Muscle layer of duodenum (tissue), 2 donors: Measurements from ENCODE around the gene ZMIZ1.

Experiments
- H3K27ac ChIP-seq: one replicate; pipeline ENCODE4 v1.7.0; 2013; ENCODE audit warnings: mild to moderate bottlenecking, low read length
- H3K27me3 ChIP-seq: one replicate; pipeline ENCODE4 v1.7.0; 2013; ENCODE audit warnings: low read depth, mild to moderate bottlenecking, control low read depth, low read length
- H3K36me3 ChIP-seq, 2 donors: one replicate each; pipeline ENCODE4 v1.7.0; 2013; ENCODE audit warnings: low read length in 2 of 2, control low read depth in 1 of 2, mild to moderate bottlenecking in 1 of 2; ENCODE audit not compliant: insufficient read depth in 2 of 2, control insufficient read depth in 1 of 2
- H3K4me1 ChIP-seq, 2 donors: one replicate each; pipeline ENCODE4 v1.7.0; 2013; ENCODE audit warnings: low read length in 2 of 2, mild to moderate bottlenecking in 2 of 2, control low read depth in 1 of 2, moderate library complexity in 1 of 2; ENCODE audit not compliant: insufficient read depth in 2 of 2, control insufficient read depth in 1 of 2
- H3K4me3 ChIP-seq, 2 donors: one replicate each; pipeline ENCODE4 v1.7.0; 2013; ENCODE audit warnings: low read length in 2 of 2, low read depth in 1 of 2, mild to moderate bottlenecking in 1 of 2
- H3K9me3 ChIP-seq, 2 donors: one replicate each; pipeline ENCODE4 v1.7.0; 2013; ENCODE audit warnings: low read length in 2 of 2, control low read depth in 1 of 2, mild to moderate bottlenecking in 1 of 2; ENCODE audit not compliant: control insufficient read depth in 1 of 2
- donor health status: healthy.

Gene ZMIZ1

DNA sequence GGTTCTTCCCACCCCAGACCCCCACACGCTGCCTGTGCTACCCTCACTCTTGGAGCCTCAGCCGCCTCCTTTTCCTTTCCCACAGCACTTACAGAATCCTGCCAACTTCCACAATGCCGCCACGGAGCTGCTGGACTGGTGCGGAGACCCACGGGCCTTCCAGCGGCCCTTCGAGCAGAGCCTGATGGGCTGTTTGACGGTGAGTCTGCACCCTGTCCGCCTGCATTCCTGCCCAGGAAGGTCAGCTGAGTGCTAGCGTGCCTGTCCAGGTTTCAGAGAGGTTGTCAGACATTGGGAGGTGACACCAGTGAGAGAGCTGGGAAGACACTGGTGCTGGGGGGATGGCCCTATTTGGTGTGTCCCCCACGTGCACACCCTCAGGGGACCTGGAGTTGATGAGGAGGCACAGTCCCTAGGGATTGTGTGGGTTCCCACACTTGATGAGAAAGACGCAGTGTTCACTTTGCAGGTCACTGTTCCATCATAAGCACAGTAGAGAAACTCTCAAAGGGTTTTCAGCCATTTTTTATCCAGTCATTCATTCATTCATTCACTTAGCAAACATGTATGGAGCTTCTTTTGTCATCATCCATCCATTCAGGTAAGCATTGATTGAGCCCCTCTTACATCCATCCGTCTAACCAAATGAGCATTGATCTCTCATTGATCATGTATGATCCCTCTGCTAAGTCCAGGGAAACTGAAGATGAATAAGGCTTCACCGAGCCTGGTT, 139.7 kb downstream of the ZMIZ1 start:
- Histone ChIP-seq H3K9me3 (no peaks in the 10 kb centered on the region), H3K27ac (no peak overlapping the region), H3K27me3 (no peaks in the 10 kb centered on the region), H3K4me3 (no peak overlapping the region), H3K36me3 (peaks cover 36% of the 10 kb centered on the region in 2 donors), H3K4me1 (peaks cover 0 to 9% of the 10 kb centered on the region in 2 donors)

DNA sequence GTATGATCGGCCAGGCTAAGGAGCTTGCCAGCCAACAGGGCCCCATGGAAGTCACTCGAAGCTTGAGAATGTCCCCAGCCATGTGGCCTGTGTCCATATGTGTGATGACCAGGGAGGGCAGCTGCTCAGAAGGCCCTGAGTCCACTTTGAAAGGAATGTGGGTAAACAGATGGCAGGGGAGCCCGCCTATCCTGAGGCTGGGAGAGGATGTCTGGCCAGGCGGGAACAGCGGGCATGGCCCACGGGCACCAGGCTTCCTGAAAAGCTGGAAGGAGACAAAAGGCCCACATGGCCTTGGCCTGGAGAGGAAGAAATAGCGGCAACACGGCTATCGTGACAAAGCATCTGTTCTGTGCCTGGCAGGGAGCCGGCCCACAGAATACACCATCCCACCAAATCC, 140.6 kb downstream of the ZMIZ1 start:
- no peaks in the 10 kb centered on the region for H3K27me3 ChIP-seq
- H3K27ac ChIP-seq: no peak overlapping the region
- H3K4me3 ChIP-seq: no peak overlapping the region
- H3K9me3 ChIP-seq: no peaks in the 10 kb centered on the region
- peaks cover 36 to 38% of the 10 kb centered on the region in 2 donors for H3K36me3 ChIP-seq
- no peaks in the 10 kb centered on the region for H3K4me1 ChIP-seq

DNA sequence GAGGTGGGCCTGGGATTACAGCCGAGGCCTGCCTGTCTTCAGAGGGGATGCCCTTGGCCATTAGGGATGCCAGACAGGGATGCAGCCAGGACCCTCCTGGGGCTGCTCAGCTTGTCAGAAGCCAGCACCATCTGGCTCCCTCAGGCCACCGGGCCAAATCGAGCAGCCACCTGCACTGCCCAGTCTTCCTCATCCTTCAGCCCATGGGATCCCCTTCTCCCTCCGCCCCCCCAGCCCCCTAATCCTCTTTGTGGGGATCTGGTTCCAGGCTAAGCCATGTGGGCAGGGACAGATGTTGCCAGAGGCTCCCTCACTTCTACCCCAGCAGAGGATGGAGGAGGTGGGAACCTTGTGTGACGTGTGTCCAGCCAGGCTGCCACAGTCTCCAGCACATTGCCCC, 141.1 kb downstream of the ZMIZ1 start:
- no peaks in the 10 kb centered on the region for H3K9me3 ChIP-seq
- no peaks in the 10 kb centered on the region for H3K27me3 ChIP-seq
- H3K4me3 ChIP-seq: no peak overlapping the region
- peaks cover 35 to 38% of the 10 kb centered on the region in 2 donors for H3K36me3 ChIP-seq
- no peaks in the 10 kb centered on the region for H3K4me1 ChIP-seq
- H3K27ac ChIP-seq: no peak overlapping the region

DNA sequence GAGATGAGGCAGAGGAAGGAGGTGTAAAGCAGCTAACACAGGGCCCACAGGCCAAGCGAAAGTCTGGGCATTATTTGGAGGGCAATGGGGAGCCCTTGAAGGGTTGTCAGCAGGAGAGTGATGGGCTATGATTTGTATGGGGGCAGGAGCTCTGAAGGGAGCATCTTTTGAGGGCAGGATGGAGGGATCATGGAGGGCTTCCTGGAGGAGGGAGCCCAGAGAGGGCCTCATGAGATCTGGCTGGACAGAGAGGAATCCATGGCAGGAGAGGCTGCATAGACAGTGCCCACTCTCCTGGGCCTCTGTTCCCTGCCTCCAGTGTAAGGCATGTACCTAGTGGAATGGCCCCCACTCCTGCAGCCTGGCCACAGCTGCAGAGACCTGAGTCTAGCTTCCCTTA, 141.9 kb downstream of the ZMIZ1 start:
- Histone ChIP-seq H3K36me3 (peaks cover 34 to 38% of the 10 kb centered on the region in 2 donors), H3K9me3 (no peaks in the 10 kb centered on the region), H3K27ac (no peak overlapping the region), H3K4me1 (no peaks in the 10 kb centered on the region), H3K27me3 (no peaks in the 10 kb centered on the region), H3K4me3 (no peak overlapping the region)

DNA sequence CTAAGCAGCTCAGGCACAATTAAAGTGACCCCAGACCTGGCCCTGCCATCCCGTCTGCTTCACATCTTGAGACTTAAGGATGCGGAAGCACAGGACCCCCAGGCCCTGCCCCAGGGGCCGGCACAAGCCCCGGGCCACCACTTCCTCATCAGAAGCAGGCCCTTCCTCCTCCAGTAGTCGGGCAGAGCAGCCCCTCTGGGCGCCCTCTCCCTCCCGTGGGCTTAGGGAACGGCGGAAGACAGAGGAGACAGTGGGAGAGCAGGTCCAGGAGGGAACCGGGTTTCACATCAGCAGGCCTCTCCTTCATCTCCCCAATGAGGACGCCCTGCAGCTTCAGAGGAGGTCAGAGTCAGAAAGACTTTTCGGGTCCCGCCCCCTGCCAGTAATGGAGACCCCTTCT, 142.8 kb downstream of the ZMIZ1 start:
- no peaks in the 10 kb centered on the region for H3K4me1 ChIP-seq
- H3K36me3 ChIP-seq: peaks cover 41 to 46% of the 10 kb centered on the region in 2 donors
- no peaks in the 10 kb centered on the region for H3K9me3 ChIP-seq
- no peak overlapping the region for H3K27ac ChIP-seq
- H3K4me3 ChIP-seq: no peak overlapping the region
- H3K27me3 ChIP-seq: no peaks in the 10 kb centered on the region

DNA sequence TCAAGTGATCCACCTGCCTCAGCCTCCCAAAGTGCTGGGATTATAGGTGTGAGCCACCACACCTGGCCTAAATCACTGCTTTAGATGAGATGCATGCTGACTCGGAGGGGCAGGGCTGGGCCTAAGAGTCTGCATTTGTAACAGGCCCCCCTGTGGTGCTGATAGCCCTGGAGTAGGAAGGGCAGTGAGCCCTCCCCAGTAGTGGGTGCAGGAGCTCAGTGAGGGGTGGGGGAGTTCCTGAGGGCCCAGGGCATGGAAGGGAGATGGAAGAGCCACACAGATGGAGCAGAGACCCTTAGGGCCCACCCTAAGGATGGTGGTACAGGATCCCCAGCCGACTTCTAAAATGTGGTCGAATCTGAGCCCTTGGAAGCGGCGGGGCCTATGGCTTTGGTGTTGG, 146.8 kb downstream of the ZMIZ1 start:
- H3K4me3 ChIP-seq: no peak overlapping the region
- H3K9me3 ChIP-seq: no peaks in the 10 kb centered on the region
- H3K36me3 ChIP-seq: peaks cover 29 to 30% of the 10 kb centered on the region in 2 donors
- H3K27me3 ChIP-seq: no peaks in the 10 kb centered on the region
- H3K4me1 ChIP-seq: peaks cover 5 to 18% of the 10 kb centered on the region in 2 donors
- no peak overlapping the region for H3K27ac ChIP-seq

DNA sequence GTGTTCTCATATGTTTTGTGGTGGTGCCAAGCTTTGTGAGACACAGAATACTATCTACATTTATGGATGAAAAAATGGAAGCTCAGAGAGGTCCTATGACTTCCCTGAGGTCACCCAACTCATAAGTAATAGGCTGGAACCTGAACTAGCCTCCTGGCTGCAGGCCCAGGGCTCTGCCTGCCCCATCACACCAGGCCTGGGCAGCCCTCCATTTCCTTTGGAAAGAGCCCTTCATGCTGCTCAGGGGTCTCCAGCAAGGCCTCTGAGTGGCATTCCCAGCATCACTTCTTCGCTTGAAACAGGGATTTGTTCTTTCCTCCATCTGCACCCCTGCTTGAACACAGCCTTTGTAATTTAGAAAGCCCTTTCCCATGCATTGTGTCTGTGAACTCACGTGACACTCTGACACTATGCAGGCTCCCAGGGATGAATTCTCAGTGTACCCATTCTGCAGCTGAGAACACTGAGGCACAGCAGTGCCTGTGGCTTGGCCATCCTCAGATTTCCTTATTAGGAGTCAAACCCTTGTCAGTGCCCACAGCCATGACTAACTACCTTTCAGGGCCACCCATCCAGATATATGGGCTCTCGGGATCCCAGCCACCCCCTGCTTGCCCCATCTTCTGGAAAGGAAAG, 150.7 kb downstream of the ZMIZ1 start:
- H3K4me3 ChIP-seq: no peak overlapping the region
- peaks cover 28 to 58% of the 10 kb centered on the region in 2 donors for H3K4me1 ChIP-seq
- H3K27me3 ChIP-seq: no peaks in the 10 kb centered on the region
- no peak overlapping the region for H3K27ac ChIP-seq
- no peaks in the 10 kb centered on the region for H3K9me3 ChIP-seq
- H3K36me3 ChIP-seq: peaks cover 18 to 23% of the 10 kb centered on the region in 2 donors

DNA sequence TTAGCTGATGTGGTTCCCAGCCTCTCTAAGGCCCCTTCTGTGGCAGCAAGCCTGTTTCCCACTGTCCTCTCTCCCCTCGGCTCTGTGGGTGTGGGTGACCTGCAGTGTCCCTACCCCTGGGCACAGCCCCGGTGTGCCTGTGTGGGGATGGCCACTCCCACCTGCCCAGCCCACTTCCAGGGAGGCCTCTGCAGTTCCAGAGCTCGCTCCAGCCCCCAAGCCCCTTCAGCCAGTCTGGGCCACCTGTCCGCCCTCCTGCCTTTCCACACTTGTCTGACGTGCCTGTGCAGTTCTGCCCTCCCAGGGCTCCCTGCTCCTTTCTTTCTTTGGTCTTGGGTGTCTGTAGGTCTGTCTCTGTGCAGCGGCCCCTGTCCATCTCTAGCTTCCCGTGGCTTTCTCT, 151.5 kb downstream of the ZMIZ1 start:
- no peak overlapping the region for H3K27ac ChIP-seq
- peaks cover 28 to 64% of the 10 kb centered on the region in 2 donors for H3K4me1 ChIP-seq

DNA sequence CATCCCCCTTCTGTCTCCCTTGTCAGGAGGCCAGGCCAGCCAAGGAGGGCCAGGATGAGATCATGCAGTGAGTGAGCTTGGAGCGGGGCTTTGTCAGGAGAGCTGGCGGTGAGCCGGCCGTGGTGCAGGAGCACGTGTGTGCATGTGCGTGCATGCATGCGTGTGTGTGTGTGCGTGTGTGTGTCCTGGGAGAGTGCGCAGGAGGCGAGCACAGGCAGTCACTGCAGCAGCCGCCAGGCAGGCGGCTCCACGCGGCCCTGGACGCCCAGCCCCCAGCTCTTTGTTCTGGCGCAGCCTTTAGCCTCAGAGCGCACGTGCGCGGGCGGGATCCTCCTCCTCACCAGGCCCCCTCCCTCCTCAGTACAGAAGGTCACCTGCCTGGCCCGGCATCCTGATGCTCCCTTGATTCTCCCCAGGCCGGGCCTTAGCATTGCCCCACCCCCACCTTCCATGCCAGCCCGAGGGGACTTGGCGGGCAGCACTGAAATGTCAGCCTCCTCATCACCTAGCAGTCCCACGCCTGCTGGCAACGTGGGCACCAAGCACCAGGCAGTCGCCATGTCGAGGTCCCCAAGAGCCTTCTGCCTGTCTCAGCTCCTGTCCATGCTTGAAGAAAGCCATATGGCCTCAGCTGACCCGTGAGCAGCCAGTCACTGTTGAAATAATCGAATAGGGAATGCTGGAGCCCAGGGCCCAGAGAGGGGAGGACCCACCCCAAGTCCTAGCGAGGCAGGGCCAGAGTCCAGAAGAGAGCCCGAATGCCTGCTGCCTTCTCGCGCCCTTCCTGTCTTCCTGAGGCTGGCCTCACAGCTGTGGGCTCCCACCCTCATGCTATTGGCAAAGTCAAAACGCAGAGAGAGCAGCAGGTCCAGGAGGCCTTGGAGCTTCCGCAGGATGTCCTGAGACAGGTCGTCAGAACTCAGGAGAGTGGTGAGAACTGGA, 152.6 kb downstream of the ZMIZ1 start:
- Histone ChIP-seq H3K36me3 (peaks cover 11 to 17% of the 10 kb centered on the region in 2 donors), H3K4me1 (peaks cover 28 to 74% of the 10 kb centered on the region in 2 donors), H3K4me3 (peak overlapping the region in 1 of 2 donors; percentile 22), H3K27ac (peak overlapping the region; percentile 86), H3K9me3 (no peaks in the 10 kb centered on the region), H3K27me3 (no peaks in the 10 kb centered on the region)

More for the DNA sequence above, 151.5 kb downstream of the ZMIZ1 start:
- H3K4me3 ChIP-seq: no peak overlapping the region
- H3K36me3 ChIP-seq: peaks cover 17 to 27% of the 10 kb centered on the region in 2 donors
- H3K9me3 ChIP-seq: no peaks in the 10 kb centered on the region
- H3K27me3 ChIP-seq: no peaks in the 10 kb centered on the region

DNA sequence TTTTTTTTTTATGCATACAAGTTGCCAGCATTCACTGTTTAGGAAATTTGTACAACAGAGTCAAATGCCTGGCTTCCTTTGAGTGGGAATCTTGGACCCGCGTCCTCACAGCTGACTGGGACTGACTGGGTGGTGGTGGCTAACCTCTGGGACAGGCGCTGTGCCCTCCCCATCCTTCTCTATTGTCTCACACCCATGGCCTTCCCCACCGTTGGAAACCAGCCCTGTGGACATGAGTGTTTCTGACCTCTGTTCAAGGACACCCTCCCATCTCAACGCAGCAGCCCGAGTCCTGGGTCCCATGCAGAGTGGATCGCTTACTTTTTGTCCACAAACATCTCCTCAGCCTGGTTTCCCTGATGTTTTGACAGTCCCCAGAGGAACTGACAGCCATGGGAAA, 153.4 kb downstream of the ZMIZ1 start:
- Histone ChIP-seq H3K27me3 (no peaks in the 10 kb centered on the region), H3K4me3 (peak overlapping the region in 1 of 2 donors; percentile 22), H3K4me1 (peaks cover 28 to 74% of the 10 kb centered on the region in 2 donors), H3K36me3 (peaks cover 4 to 15% of the 10 kb centered on the region in 2 donors), H3K27ac (peak overlapping the region; percentile 86), H3K9me3 (no peaks in the 10 kb centered on the region)
